ENCODE measurements around the gene CNTNAP2. TPM values are rescaled to one million over a fixed set of nuclear protein-coding genes. Genes with fewer than 3 reads are reported as not detected.

The CNTNAP2 gene
- total and polyA plus RNA-seq, 2 of the 4 experiments (the other 2 are of a cell fraction): not detected

- no peaks in the 10 kb centered on the region for H3K9me3 ChIP-seq (ENCODE audit: control insufficient read depth, insufficient read depth, low read length)
- no peak overlapping the region for H3K4ac ChIP-seq (ENCODE audit: low read depth, low read length)
- no peak overlapping the region for H2AFZ ChIP-seq (replicated peaks; ENCODE audit: low read length, poor library complexity)
- H4K5ac ChIP-seq (ENCODE audit: low read depth, low read length): no peak overlapping the region
- no peak overlapping the region for H3K18ac ChIP-seq (ENCODE audit: low read depth, low read length)
- H2AK9ac ChIP-seq (replicated peaks; ENCODE audit: low read depth, low read length, poor library complexity): no peak overlapping the region
- no peaks in the 10 kb centered on the region for H3K4me1 ChIP-seq (ENCODE audit: control insufficient read depth, insufficient read depth, low read length)
- H3K79me1 ChIP-seq (ENCODE audit: low read depth in 1 of 2, low read length in 2 of 2): no peaks in the 10 kb centered on the region
- no peak for DNase-seq
- no peak overlapping the region for H3K9ac ChIP-seq (ENCODE audit: low read depth, low read length)
- H4K8ac ChIP-seq (ENCODE audit: low read depth in 2 of 2, low read length in 2 of 2): no peak overlapping the region
- POLR2A ChIA-PET (ENCODE audit: unreplicated experiment): no interaction called here
- no peak overlapping the region for H3K56ac ChIP-seq (ENCODE audit: extremely low read depth, insufficient read depth, low read length)
- no peak overlapping the region for H3K27ac ChIP-seq (ENCODE audit: insufficient read depth, low read length)
- H3K36me3 ChIP-seq (ENCODE audit: control insufficient read depth, insufficient read depth, low read length): no peaks in the 10 kb centered on the region
- in situ Hi-C loops (cut with MboI; ENCODE audit: low sequenced_read_pairs) (no loop called here), dilution Hi-C loops (cut with HindIII; ENCODE audit: low sequenced_read_pairs, unreplicated experiment) (no loop called here), intact Hi-C loops (cut with micrococcal nuclease) (no loop called here)
- H2BK5ac ChIP-seq (ENCODE audit: low read depth, low read length, poor library complexity, severe bottlenecking): no peak overlapping the region
- WGBS, 2 experiments (ENCODE audit: extremely low coverage in 2 of 2, insufficient read length in 1 of 2): no CpG with 5 or more reads among the region's 1 CpG
- H3K4me2 ChIP-seq (ENCODE audit: low read depth, low read length): no peak overlapping the region
- no peak overlapping the region for H2BK15ac ChIP-seq (ENCODE audit: low read depth, low read length)
- no peaks in the 10 kb centered on the region for H3K27me3 ChIP-seq (ENCODE audit: control insufficient read depth, insufficient read depth, low read length)
- CTCF ChIA-PET: no interaction called here
- H3K14ac ChIP-seq (replicated peaks; ENCODE audit: low read depth, low read length): no peak overlapping the region
- no peak overlapping the region for H3K23ac ChIP-seq (ENCODE audit: low read depth, low read length)
- H4K91ac ChIP-seq (ENCODE audit: insufficient read depth, low read depth, low read length): no peak overlapping the region
- no peak for TF ChIP-seq POLR2A (IDR thresholded peaks at IDR 0.05; ENCODE audit: low read depth, low read length)
- TF ChIP-seq BHLHE40 (IDR thresholded peaks at IDR 0.05; ENCODE audit: low read depth, low read length): no peak
- TF ChIP-seq RAD21 (IDR thresholded peaks at IDR 0.05; ENCODE audit: low read length): no peak
- TF ChIP-seq MAZ (IDR thresholded peaks at IDR 0.05; ENCODE audit: borderline replicate concordance, low read depth, low read length): no peak
- no peak for ATAC-seq (ENCODE audit: low read depth)
- H4K20me1 ChIP-seq (ENCODE audit: insufficient read depth, low read length): no peaks in the 10 kb centered on the region
- no peak overlapping the region for H3K4me3 ChIP-seq (ENCODE audit: insufficient read depth, low read depth, low read length)
- H2BK120ac ChIP-seq (ENCODE audit: low read depth, low read length): no peak overlapping the region
- H3K9me1 ChIP-seq (ENCODE audit: insufficient read depth, low read length): no peaks in the 10 kb centered on the region
- H2BK20ac ChIP-seq (ENCODE audit: low read depth, low read length): no peak overlapping the region
- H2AK5ac ChIP-seq (ENCODE audit: low read depth, low read length): no peak overlapping the region
- no TSS peak for BruUV-seq (replicated peaks)
Observed at GRCh38 chr7:147311336-147311735, 1194.7 kb downstream of the CNTNAP2 start.
